ENCODE measurements around the gene TRPC4AP.

- TF ChIP-seq CTCF (IDR thresholded peaks at IDR 0.05) = no peak
- no peak for TF ChIP-seq POLR2AphosphoS5 (IDR thresholded peaks at IDR 0.05)
- no peak for TF ChIP-seq EP300 (IDR thresholded peaks at IDR 0.05)
- TF ChIP-seq POLR2A (IDR thresholded peaks at IDR 0.05) = no peak
Observed at GRCh38 chr20:34990231-34990630, 102.4 kb downstream of the TRPC4AP start.

Data from upper lobe of left lung (tissue), 4 donors.